Right hindlimb (tissue), 1 donor: ENCODE data around the gene NDUFS2.
"Not testable (repeated sequence)": the region's sequence is repeated elsewhere in the genome, so short reads cannot be mapped to it uniquely, and the experiment has no call there.

Experiments used
- DNase-seq: peaks from one replicate; pipeline ENCODE4 v3.0.0-alpha.2; 2018

NDUFS2 gene

GRCh38 chr1:161222175-161223019, 20.2 kb downstream of the NDUFS2 start:
- no peak for DNase-seq

- no peak for DNase-seq
These were observed 21.9 kb downstream of the NDUFS2 start for GRCh38 chr1:161223805-161224694.

- DNase-seq = not testable (repeated sequence)
These were observed 22.5 kb downstream of the NDUFS2 start for GRCh38 chr1:161224695-161225087.

- DNase-seq = no peak
These were observed 23.0 kb downstream of the NDUFS2 start for GRCh38 chr1:161225178-161225533.

- peak; percentile 92 for DNase-seq
These were observed 23.6 kb downstream of the NDUFS2 start, which contains the start of gene TOMM40L for GRCh38 chr1:161225534-161226319. TOMM40L (plus strand) TSS chr1:161226060; CDS start chr1:161226490, 430 bp downstream.

- DNase-seq = peak; percentile 22
These were observed 24.1 kb downstream of the NDUFS2 start for GRCh38 chr1:161226320-161226711.

GRCh38 chr1:161226759-161227158, 24.6 kb downstream of the NDUFS2 start:
- no peak for DNase-seq

- DNase-seq = peak; percentile 76
These were observed 25.2 kb downstream of the NDUFS2 start for GRCh38 chr1:161227196-161227871.

- no peak for DNase-seq
These were observed 25.9 kb downstream of the NDUFS2 start for GRCh38 chr1:161228032-161228431.

- DNase-seq = no peak
These were observed 27.7 kb downstream of the NDUFS2 start for GRCh38 chr1:161229896-161230295.

GRCh38 chr1:161230762-161231161, 28.6 kb downstream of the NDUFS2 start:
- DNase-seq = no peak

GRCh38 chr1:161233102-161233501, 30.9 kb downstream of the NDUFS2 start:
- no peak for DNase-seq

GRCh38 chr1:161235957-161236775, 34.0 kb downstream of the NDUFS2 start:
- no peak for DNase-seq

GRCh38 chr1:161238039-161238473, 35.9 kb downstream of the NDUFS2 start, which contains the start of gene NR1I3:
NR1I3 (minus strand) TSS chr1:161238203; CDS start chr1:161236565, 1,638 bp downstream.
- no peak for DNase-seq

- no peak for DNase-seq
These were observed 39.5 kb downstream of the NDUFS2 start for GRCh38 chr1:161241682-161242081.

GRCh38 chr1:161242313-161242712, 40.1 kb downstream of the NDUFS2 start:
- DNase-seq = no peak

GRCh38 chr1:161244888-161245287, 42.7 kb downstream of the NDUFS2 start:
- no peak for DNase-seq

GRCh38 chr1:161250100-161250499, 47.9 kb downstream of the NDUFS2 start:
- not testable (repeated sequence) for DNase-seq

GRCh38 chr1:161250829-161251228, 48.7 kb downstream of the NDUFS2 start:
- DNase-seq = no peak

- DNase-seq = no peak
These were observed 49.4 kb downstream of the NDUFS2 start for GRCh38 chr1:161251579-161251978.

GRCh38 chr1:161255302-161255701, 53.1 kb downstream of the NDUFS2 start:
- DNase-seq = not testable (repeated sequence)
